Tracheal epithelial cell (primary cell): ENCODE results near the gene MRPL41. TPM values are rescaled to one million over a fixed set of nuclear protein-coding genes. Genes with fewer than 3 reads are reported as not detected.

Experiments used
- total RNA-seq: library from RNA; depleted of rRNA; stranded (reverse); fragments of >200 nt; gene quantifications from 2 replicates; pipeline ENCODE4 v1.2.1, GENCODE V29; 2014

The MRPL41 gene
- 69.4 and 100.0 TPM in 2 replicates for total RNA-seq

GRCh38 chr9:137551264-137552021 lies at the start of gene MRPL41:
Gene MRPL41, plus strand, starts transcription at chr9:137551879. Its CDS starts 203 bp downstream, at chr9:137552082.

DNA sequence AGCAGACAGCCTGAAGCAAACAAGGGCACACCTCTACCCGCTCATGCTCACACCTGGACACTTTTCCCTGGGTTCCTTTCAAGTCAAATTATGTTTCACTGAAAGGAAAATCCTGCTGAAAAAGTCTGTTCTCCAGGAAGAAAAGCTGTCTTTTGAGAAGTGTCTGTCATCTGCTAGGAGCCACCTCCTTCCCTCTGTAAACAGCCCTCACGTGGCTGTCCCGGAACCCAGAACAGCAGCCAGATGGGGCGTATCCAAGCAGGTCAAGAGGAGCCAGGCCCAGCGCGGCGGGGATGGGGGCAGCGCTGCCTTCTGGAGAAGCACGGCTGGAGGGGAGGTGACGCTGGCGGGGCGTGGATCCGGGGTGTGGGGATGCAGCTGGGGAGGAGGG lies 1.5 kb upstream of the MRPL41 start, which contains the start of gene PNPLA7:
PNPLA7 (minus strand) TSS at position 172 of the 391 bp plus-strand sequence. CDS start 205 bp downstream, outside the sequence.

GRCh38 chr9:137578518-137579258 lies 27.0 kb downstream of the MRPL41 start, which contains the start of gene DPH7:
Gene DPH7, minus strand, starts transcription at chr9:137578925. Its CDS starts 148 bp downstream, at chr9:137578777.

DNA sequence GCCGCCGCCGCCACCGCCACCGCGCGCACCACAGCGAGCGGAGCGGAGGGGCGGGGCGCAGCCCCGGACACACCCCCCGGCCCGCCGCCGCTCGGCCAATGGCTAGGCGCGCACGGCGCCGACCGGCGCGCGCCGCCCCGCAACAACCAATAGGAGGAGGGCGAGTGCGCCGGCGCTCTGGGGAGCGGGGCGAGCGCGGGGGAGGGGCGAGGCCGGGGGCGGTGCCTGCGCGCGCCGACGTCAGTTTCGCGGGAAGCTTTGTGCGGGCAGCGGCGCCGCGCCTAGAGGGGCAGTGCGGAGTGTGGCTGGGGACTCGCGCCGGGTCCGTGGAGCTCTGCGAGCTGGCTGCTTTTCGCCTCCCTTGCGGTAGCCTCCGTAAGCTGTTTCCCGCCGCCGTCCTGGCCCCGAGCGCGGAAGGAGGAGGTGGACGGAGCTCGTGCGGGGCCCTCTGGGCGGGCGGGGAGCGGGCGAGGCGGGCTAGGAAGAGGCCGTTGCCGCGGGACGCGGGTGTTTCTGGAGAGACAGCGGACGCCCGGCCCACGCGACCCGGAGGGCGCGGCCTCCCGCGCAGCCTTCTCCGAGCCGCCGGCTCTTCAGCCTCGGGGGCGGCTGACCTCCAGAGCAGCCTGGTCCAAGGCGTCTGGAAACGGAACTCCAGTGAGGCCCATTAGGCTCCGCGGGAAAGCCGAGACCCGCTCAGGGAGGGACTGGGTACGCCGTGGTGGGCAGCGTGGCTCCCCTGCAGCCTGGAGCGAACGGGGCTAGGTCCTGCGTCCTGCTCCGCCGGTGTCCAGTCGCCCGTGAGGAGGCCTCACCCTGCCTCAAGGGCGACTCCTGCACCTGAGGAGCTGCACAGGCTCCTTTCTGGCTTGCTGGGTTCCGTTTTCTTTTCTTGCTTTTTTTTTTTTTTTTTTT lies 39.0 kb downstream of the MRPL41 start, which contains the start of gene ZMYND19:
ZMYND19 (minus strand) TSS at position 44 of the 915 bp plus-strand sequence. CDS start 249 bp downstream, outside the sequence.

Other genes with a start within 250 kb of the MRPL41 start
- 10.0 and 15.7 TPM in 2 replicates for gene NRARP, start 249.6 kb upstream of the MRPL41 start, total RNA-seq
- 12.8 and 22.6 TPM in 2 replicates for gene EXD3, start 128.7 kb upstream of the MRPL41 start, total RNA-seq
- 1.9 and 2.2 TPM in 2 replicates for gene NOXA1, start 128.5 kb upstream of the MRPL41 start, total RNA-seq
- gene ENTPD8, start 110.5 kb upstream of the MRPL41 start, total RNA-seq: 0.24 TPM in 1 of 2 replicates, not detected in the other
- 23.1 and 33.0 TPM in 2 replicates for gene NSMF, start 92.5 kb upstream of the MRPL41 start, total RNA-seq
- gene PNPLA7, start 1.5 kb upstream of the MRPL41 start, total RNA-seq: 0.21 and 0.24 TPM in 2 replicates
- 25.1 and 28.8 TPM in 2 replicates for gene DPH7, start 27.0 kb downstream of the MRPL41 start, total RNA-seq
- gene ZMYND19, start 38.6 kb downstream of the MRPL41 start, total RNA-seq: 32.0 TPM in 2 replicates
- 105 and 178 TPM in 2 replicates for gene ARRDC1, start 53.8 kb downstream of the MRPL41 start, total RNA-seq
- gene EHMT1, start 67.1 kb downstream of the MRPL41 start, total RNA-seq: 50.1 and 57.1 TPM in 2 replicates